Kidney (tissue), 14 donors: ENCODE results near the gene EIF4G3. TPM values are rescaled to one million over a fixed set of nuclear protein-coding genes. Genes with fewer than 3 reads are reported as not detected.

Source experiments
- DNase-seq, 5 donors: peaks; one replicate each; pipeline ENCODE4 v3.0.0-alpha.2; 2013 to 2020
- FAIRE-seq: peaks from 2 replicates; lab custom pipeline; 2012; peaks lifted over from hg19 to GRCh38; lab: Jason Lieb, UNC
- H3K27ac ChIP-seq, 2 donors: one replicate each; pipeline ENCODE4 v1.7.0; 2013; ENCODE audit warnings: low read depth in 2 of 2, low read length in 2 of 2, inconsistent platforms in 1 of 2
- H3K27me3 ChIP-seq: one replicate; pipeline ENCODE4 v1.7.1; 2013; ENCODE audit warnings: low read length, inconsistent platforms; ENCODE audit not compliant: control insufficient read depth, insufficient read depth
- H3K36me3 ChIP-seq, 3 donors: one replicate each; pipeline versions ENCODE4 v1.7.0 to v1.7.1; 2013; ENCODE audit warnings: low read length in 3 of 3, control low read depth in 1 of 3, inconsistent platforms in 1 of 3; ENCODE audit not compliant: insufficient read depth in 3 of 3, control insufficient read depth in 2 of 3
- H3K4me1 ChIP-seq, 3 donors: one replicate each; pipeline versions ENCODE4 v1.7.0 to v1.7.1; 2013; ENCODE audit warnings: low read length in 3 of 3, inconsistent platforms in 1 of 3, low read depth in 1 of 3; ENCODE audit not compliant: control insufficient read depth in 2 of 3, insufficient read depth in 2 of 3
- H3K4me3 ChIP-seq, 3 donors: one replicate each; pipeline versions ENCODE4 v1.7.0 to v1.8.1; 2013; ENCODE audit warnings: low read length in 3 of 3, control low read depth in 1 of 3, inconsistent platforms in 1 of 3
- H3K9ac ChIP-seq, 3 donors: one replicate each; pipeline versions ENCODE4 v1.7.0 to v1.7.1; 2013; ENCODE audit warnings: low read length in 3 of 3, control low read depth in 1 of 3, inconsistent platforms in 1 of 3
- H3K9me3 ChIP-seq, 3 donors: one replicate each; pipeline versions ENCODE4 v1.7.0 to v1.7.1; 2013; ENCODE audit warnings: low read length in 3 of 3, control low read depth in 1 of 3, inconsistent platforms in 1 of 3; ENCODE audit not compliant: control insufficient read depth in 2 of 3, insufficient read depth in 1 of 3
- CTCF ChIP-seq: IDR thresholded peaks from 3 replicates; pipeline ENCODE4 v1.5.1; 2012; ENCODE audit warnings: mild to moderate bottlenecking, moderate library complexity, borderline replicate concordance; ENCODE audit not compliant: insufficient read depth; ENCODE audit errors: extremely low read depth
- intact Hi-C: fragments of 100-400 bp; cut with DNase I; formaldehyde crosslinking; loops from one replicate; pipeline ENCODE4 v1.11.1; 2022
- microRNA-seq: library from miRNA; unstranded; fragments of <30 nt; microRNA quantifications from one replicate; pipeline ENCODE4 v1.2.0, GENCODE V29; 2020
- polyA plus RNA-seq: library from polyadenylated mRNA; stranded (reverse); fragments of 350-450 nt; fragmentation: Illumina TruSeq; extraction: RNeasy Lipid Tissue Mini Kit (QIAGEN cat#74804); gene quantifications from one replicate; pipeline ENCODE4 v1.2.3, GENCODE V29; 2014; ENCODE audit warnings: low read depth, low replicate concordance; ENCODE audit not compliant: insufficient read depth
- total RNA-seq: library from RNA; stranded (reverse); fragmentation: NEBNext Ultra II Directional; extraction: Animal tissue kit (Norgen Biotek cat#: 25700); gene quantifications from one replicate; pipeline ENCODE4 v1.2.1, GENCODE V29; 2021
- donor health status: control.
- donor health status: control.
- donor health status: control.
- donor health status: control.
- donor health status: control.
- donor health status: DM: yes; HTN: yes; CAD: no.
- donor health status: Normal renal cell carcinoma (clear cell type).

The EIF4G3 gene
- total and polyA plus RNA-seq, 2 donors from 2014 or later = 14.8 to 61.6 TPM

- intact Hi-C loops = no loop called here
- Histone ChIP-seq H3K4me3 (no peak overlapping the region), H3K9ac (no peak overlapping the region), H3K9me3 (no peaks in the 10 kb centered on the region), H3K4me1 (no peaks in the 10 kb centered on the region), H3K36me3 (peaks cover 11 to 45% (median 24%) of the 10 kb centered on the region in 3 donors), H3K27ac (no peak overlapping the region), H3K27me3 (no peaks in the 10 kb centered on the region)
- DNase-seq = no peak
- no peak for FAIRE-seq
- no peak for TF ChIP-seq CTCF
Observed at GRCh38 chr1:20760322-20760721, 416.4 kb downstream of the EIF4G3 start.

Small RNA genes within 50 kb of the gene (microRNA-seq; reads per million reads assigned to microRNA genes)
- not detected for gene MIR1256

Other genes starting within 250 kb of the EIF4G3 start
- gene ECE1, start 113.6 kb upstream of the EIF4G3 start, total RNA-seq = 128 TPM
- gene ECE1, start 113.6 kb upstream of the EIF4G3 start, polyA plus RNA-seq = 30.8 TPM